GM19035 (cell line): ENCODE results near the gene P4HB.

ENCODE experiments used
- ATAC-seq: cut with Tn5 transposase; IDR thresholded peaks from one replicate; pipeline ENCODE4 v1.9.1; 2021; ENCODE audit not compliant: unreplicated experiment

P4HB gene

DNA sequence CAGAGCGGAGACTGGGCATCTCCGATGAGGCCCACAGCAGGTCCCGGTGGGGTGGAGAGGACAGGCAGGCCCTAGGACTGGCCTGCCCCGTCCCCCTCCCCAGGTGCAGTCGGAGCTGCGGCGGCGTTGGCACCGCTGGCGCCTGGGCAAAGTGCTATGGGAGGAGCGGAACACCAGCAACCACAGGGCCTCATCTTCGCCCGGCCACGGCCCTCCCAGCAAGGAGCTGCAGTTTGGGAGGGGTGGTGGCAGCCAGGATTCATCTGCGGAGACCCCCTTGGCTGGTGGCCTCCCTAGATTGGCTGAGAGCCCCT lies 47.0 kb downstream of the P4HB start:
- no peak for ATAC-seq

DNA sequence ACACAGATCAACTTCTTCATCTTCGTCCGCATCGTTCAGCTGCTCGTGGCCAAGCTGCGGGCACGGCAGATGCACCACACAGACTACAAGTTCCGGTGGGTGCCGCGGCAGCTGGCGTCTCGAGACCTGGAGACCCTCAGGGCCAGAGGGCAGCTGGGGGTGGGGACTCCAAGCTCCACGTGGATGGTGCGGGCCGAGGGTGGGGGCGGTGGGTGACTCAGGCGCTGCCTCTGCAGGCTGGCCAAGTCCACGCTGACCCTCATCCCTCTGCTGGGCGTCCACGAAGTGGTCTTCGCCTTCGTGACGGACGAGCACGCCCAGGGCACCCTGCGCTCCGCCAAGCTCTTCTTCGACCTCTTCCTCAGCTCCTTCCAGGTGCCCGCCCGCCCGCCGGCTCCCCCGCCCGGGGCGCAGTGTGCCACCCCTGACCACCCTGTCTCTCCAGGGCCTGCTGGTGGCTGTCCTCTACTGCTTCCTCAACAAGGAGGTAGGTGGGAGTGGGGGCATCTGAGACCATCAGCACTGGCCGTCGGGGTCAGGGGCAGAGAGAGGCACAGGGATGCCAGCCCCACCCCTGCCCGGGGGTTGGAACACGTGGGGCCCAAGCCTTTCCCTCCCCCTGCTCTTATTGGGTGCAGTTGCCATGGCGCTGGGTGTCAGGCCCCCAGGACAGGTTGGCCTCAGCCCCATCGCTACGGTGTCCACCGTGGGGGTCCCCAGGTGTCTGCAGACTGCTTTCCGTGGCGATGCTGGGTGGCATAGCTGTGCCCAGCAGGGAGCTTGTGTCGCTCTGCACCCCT lies 47.6 kb downstream of the P4HB start:
- no peak for ATAC-seq

DNA sequence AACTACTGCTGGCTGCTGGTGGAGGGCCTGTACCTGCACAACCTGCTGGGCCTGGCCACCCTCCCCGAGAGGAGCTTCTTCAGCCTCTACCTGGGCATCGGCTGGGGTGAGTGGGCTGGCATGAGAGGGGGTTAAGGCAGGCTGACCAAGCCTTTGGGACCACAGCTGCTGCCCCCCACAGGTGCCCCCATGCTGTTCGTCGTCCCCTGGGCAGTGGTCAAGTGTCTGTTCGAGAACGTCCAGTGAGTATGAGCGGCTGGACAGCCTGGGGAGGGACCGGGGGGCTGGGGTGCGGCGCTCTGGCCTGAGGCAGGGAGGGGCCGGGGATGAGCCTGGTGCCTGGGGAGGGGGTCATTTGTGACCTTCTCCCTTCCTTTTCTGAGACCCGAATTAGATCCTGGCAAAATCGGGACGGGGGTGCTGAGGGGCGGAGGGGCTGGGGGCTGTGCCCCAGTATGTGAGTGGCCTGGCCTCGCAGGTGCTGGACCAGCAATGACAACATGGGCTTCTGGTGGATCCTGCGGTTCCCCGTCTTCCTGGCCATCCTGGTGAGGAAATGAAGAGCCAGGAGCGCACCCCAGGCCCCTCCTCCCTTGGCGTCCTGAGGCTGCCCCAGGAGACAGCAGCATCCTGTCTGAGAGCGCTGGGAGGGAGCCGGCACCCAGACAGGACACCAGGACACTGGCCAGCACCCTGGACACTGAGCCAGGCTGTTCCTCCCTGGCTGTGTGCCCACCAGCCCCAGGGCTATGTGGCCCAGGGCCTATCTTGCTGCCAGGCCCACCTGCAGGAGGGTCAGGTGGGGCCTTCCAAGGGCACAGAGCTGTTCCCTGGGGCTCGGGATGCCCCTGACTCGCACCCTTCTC lies 48.4 kb downstream of the P4HB start:
- ATAC-seq: no peak

DNA sequence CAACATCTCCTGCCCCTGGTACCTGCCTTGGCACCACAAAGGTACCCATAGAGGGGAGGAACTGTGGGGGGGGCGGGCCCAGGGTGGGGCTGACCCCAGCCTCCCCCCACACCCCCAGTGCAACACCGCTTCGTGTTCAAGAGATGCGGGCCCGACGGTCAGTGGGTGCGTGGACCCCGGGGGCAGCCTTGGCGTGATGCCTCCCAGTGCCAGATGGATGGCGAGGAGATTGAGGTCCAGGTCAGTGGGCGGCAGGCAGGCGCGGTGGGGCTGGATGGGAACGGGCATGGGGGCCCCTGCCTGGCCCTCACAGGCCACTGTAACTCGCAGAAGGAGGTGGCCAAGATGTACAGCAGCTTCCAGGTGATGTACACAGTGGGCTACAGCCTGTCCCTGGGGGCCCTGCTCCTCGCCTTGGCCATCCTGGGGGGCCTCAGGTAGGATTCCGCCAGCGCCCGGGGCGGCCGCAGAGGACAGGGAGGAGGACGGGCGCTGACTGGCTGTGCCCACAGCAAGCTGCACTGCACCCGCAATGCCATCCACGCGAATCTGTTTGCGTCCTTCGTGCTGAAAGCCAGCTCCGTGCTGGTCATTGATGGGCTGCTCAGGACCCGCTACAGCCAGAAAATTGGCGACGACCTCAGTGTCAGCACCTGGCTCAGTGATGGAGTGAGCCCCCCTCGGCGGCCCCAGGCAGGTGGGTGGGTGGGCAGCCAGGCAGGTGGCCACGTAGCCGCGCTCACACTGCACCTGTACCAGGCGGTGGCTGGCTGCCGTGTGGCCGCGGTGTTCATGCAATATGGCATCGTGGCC lies 49.2 kb downstream of the P4HB start:
- ATAC-seq: no peak

DNA sequence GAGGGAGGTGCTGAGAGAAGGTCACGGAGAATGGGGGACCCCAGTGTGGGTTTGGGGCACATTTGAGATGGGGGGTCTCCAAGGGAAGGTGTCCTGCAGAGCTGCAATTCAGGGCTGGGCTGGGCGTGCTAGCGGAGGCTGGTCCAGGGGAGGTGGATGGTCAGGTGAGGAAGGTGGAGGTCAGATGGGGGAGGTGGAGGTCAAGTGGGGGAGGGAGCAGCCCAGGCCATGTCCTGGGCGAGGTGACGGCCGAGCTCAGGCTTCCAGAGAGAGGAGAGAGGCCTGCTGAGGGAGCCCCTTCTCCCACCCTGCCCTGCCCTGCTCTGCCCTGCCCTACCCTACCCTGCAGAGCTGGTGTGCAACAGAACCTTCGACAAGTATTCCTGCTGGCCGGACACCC lies 49.9 kb downstream of the P4HB start:
- no peak for ATAC-seq

DNA sequence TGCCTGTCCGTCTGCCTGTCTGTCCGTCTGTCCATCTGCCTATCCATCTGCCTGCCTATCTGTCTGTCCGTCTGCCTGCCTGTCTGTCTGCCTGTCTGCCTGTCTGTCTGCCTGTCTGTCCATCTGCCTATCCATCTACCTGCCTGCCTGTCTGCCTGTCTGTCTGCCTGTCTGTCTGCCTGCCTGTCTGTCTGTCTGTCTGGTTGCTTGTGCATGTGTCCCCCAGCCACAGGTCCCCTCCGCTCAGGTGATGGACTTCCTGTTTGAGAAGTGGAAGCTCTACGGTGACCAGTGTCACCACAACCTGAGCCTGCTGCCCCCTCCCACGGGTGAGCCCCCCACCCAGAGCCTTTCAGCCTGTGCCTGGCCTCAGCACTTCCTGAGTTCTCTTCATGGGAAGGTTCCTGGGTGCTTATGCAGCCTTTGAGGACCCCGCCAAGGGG lies 50.8 kb downstream of the P4HB start:
- ATAC-seq: no peak

DNA sequence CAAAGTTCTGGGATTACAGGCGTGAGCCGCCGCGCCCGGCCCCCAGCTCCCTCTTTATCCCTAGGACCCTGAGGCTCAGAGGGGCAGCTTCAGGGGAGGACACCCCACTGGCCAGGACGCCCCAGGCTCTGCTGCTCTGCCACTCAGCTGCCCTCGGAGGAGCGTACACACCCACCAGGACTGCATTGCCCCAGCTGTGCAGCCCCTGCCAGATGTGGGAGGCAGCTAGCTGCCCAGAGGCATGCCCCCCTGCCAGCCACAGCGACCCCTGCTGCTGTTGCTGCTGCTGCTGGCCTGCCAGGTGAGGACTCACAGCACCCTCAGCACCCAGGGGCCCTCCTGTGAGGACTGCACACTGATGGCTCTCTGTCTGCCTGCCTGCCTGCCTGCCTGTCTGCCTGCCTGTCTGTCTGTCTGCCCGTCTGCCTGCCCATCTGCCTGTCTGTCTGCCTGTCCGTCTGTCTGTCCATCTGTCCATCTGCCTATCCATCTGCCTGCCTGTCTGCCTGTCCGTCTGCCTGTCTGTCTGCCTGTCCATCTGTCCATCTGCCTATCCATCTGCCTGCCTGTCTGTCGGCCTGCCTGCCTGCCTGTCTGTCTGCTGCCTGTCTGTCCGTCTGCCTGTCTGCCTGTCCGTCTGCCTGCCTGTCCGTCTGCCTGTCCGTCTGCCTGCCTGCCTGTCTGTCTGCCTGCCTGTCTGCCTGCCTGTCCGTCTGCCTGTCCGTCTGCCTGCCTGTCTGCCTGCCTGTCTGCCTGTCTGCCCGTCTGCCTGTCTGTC lies 51.4 kb downstream of the P4HB start:
- ATAC-seq: no peak

DNA sequence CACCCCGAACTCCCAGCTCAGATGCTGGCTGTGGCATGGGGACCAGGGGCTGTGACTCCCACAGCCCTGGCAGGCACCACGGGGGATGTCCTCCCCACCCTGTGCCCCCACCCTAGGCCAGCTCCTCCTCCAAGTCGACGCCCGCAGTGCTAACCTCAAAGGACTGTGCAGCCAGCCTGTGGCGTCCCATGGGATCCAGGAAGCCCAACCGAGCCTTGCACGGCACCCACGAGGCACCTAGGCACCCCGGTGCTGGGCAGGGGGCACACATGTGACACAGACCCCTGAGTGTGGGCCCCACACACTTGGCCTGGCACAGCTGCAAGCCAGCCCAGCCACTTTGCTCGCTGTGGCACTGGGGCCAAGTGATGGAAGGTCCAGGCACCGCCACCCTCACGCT lies 52.5 kb downstream of the P4HB start:
- ATAC-seq: no peak

DNA sequence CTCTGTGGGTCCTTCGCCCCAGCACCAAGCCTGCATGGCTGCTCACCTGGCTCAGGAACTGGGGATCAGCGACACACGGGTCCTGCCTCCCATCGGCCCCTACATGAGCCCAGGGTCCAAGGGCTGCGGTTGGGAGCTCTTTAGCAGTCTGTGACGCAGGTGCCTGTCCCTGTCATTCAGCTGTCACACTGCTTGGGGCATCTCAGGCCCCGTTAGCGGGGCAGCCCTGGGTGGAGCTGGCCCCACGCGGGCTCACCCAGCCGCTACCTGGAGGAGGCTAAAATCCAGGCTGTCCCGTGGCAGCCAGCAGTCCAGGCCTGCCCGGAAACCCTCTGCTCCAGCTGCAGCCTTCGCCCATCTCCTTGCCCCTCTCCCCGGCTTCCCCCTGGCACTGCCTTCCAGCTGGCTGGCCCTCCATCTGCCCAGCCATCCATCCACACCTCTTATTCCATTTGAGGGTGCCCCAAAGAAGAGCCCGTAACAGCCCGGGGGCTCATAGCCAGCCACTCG lies 53.1 kb downstream of the P4HB start:
- no peak for ATAC-seq

DNA sequence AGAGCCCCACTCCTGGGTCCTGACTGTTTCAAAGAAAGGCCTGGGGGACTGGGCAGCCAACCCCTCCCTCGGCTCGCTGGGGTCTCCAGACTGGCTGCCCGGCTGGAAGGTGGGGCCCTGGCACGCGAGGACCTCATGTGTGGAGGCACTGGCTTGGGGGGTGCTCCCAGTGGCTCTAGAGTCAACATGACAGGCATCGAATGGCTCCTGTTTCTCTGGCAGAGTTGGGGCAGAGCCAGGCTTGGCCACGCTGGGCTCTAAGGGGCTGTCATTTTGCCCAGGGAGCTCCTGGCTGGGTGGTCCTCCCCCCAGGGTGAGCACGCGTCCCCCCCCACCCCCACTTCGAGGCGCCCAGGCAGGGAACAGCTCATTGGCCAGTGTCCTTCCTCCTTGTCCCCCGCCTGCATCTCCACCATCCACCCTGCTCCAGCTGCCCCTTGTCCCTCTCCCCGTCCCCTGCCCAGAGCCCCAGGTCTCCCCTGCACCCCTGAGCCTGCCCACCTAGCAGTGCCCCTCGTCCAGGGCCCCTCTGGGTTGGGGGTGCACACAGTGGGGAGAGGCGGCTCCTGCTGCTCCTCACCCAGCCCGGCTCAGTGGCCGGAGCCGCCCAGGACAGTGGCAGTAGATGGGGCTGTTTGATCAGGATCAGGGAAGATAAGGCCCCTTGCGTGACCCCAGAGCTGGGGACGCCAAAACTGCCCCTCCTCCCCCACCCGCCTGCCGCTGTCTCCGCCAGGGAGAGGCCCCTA lies 53.7 kb downstream of the P4HB start:
- ATAC-seq: no peak

DNA sequence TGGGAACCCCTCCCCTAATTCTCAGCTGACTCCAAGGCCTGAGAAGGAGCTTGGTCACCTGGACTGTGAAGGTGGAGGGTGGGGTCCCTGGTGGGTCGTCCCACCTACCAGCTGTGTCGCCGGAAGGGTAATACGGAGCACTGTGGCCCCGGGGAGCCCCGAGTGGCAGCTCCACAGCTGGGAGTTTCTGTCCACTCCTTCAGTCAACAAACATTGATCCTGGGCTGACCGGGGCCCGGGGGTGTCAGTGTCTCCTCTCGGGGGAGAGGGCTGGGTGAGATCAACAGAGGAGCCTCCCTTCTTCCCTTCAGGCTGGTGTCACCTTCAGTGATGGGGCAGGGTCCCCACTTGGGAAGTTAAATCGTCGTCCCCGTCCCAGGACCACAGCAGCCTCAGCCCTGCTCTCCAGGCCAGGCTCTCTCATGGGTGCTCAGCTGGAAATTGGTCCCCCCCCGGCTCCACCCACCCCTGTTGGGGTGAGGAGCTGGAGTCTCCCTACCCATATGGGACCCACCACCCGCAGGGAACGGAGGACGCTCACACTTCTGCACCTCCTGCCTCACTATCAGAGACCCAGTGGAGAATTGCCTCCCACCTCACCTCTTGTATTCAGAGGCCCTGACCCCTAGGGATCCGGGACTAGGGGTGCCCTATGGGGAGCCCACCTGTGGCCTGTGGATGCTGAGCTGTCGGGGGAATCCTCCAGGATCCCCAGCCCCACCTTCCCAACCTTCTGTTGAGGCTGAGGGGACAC lies 54.5 kb downstream of the P4HB start:
- ATAC-seq: no peak

DNA sequence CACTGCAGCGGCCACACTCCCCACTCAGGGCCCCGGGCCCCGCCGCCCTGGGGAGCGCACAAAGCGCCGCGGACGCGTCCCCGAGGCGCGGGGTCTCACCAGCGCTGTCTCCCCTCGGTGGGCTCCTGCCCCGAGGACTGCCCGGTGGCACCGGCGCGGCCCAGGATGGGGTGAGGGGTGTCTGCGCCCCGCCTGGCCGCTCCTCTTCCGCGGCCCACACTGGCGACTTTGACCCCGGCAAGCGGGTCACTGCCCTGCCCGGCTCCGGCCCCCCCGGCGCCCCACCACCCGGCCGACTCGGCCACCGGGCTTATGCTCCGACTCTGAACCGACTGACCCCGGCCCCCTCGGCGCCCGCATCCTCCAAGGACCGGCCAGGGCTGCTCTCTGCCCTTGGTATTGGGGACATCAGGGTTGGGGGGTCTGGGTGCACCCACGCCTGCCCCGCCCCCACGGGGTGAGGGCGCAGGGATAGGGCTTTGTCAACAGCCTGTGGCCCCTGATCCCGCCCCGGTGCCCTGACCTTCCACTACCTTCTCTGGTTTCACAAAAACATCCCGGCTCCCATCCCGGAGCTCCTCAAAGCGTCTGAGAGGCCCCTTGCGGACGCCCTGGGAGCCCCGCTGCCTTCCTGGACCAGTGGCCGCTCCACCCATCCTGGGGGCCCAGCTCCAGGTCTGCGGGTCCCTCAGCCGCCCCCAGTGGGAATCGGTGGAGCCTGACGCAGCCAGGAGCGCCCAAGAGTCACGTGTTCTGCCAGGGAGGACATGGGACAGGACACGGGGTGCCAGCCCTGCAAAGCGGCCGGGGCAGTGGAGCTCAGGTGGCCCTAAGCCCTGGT lies 55.6 kb downstream of the P4HB start:
- ATAC-seq: no peak

DNA sequence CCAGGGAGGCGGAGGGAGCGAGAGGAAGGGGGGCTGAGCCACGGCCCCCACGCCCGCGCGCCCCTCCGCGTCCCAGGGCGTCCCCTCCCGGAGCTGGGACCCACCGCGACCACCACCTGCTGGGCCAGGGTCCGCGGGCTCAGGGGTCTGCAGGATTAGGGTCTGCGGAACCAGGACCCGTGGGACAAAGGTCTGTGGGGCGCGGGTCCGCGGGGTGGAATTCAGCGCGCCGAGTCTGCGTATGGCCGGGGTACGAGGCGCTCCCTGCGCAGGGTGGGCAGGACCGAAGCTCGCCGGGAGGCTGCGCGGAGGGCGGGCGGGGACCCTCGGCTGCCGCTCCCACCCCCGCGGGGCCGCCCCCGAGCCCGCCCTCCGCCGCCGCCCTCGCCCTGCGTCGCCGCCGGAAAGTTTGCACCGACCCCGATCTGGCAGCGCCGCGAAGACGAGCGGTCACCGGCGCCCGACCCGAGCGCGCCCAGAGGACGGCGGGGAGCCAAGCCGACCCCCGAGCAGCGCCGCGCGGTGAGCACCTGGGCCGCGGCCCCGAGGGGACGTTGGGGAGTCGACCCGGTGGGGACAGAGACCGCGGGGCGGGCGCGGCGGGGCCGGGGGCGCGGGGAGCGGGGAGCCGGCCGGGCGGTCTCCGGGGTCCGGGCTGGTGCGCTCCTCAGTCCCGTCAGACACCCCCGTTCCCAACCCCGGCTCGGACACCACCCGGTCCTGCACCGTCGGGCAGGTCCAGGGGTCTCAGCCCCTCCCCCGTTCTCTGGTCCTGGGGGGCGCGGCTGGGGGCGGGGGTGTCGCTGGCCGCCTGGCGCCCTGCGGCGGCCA lies 56.4 kb downstream of the P4HB start, which contains the start of gene GCGR:
TSS of gene GCGR (plus strand) at position 423 of the 831 bp plus-strand sequence. CDS start 4,869 bp downstream, outside the sequence.
- no peak for ATAC-seq

DNA sequence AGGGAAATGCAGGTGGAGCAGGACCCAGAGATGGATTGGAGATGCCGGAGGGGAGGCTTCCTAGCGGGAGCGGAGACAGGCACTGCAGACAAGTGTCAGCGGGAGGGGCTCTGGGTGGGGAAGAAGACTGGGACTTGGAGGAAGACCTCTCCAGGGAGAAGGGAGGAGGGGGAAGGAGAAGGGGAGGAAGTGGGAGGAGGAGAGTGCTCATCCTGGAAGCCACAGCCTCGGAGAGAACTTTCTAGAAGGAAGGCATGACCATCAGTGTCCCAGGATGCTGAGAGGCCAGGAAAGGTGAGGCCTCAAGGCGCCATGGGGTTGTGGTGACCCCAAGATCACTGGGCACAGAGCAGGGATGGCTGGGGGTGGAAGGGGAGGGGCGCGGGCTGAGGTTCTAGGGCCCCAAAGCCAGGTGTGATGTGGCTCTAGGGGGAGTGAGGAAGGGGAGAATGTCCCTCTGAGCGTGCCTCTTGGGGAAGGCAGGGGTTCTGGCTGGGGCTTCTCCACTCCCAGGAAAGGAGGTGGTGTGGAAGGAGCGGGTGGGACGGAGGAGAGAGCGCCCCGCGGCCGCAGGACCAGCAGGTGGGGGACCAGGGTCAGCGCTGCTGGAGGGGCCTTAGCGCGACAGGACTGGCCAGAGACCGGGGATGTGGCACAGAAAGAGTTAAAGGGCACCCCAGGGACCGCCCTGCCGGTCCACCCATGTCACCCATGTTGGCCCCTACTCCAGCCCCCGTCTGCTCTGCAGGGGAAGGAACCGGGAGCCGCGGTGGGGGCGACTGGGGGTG lies 57.3 kb downstream of the P4HB start:
- ATAC-seq: no peak

DNA sequence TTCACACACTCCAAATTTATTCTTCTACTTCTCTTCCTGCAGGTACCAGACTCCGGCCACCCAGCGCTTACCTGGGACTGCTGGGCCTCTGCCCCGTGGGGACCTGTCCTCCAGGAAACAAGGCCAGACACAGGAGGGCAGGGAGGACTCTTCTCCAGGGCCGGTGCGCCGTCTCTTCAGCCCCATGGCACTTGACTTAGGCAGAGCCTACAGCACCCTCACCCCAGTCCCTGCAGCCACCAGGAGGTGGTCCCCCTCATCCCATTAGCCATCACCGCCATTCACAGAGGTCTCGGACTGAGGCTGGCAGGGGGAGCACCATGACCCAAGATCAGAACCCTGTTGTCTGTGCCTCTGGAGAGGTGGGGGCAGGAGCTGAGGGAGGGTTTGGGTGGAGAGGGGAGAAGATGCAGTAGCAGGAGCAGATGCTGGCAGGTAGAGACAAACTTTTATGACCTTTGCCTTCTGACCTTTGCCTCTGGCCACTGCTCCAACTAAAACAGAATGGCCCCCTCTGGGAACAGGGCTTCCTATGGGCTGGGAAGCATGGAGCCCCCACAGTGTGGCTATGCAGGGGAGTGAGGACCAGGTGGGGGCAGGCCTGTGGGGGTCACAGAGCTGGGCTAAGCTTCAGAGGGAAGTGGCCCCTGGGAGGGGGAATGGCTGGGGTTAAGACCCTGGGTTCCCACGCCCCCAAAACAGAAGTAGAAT lies 58.1 kb downstream of the P4HB start:
- ATAC-seq: no peak

DNA sequence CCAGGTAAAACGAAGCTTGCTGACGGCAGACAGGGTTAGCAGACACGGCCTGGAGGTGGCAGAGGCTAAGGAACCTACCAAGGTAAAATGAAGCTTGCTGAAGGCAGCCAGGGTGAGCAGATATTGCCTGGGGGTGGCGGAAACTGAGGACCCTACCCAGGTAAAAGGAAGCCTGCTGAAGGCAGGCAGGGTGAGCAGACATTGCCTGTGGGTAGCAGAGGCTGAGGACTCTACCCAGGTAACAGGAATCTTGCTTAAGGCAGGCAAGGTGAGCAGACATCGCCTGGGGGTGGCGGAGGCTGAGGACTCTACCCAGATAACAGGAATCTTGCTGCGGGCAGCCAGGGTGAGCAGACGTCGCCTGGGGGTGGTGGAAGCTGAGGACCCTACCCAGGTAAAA lies 59.0 kb downstream of the P4HB start:
- ATAC-seq: no peak
